GM21526 (cell line): ENCODE results near the gene MYO1D.

Experiments used
- ATAC-seq: cut with Tn5 transposase; IDR thresholded peaks from one replicate; pipeline ENCODE4 v1.9.1; 2021; ENCODE audit warnings: moderate library complexity; ENCODE audit not compliant: unreplicated experiment, low FRiP score

The MYO1D gene

DNA sequence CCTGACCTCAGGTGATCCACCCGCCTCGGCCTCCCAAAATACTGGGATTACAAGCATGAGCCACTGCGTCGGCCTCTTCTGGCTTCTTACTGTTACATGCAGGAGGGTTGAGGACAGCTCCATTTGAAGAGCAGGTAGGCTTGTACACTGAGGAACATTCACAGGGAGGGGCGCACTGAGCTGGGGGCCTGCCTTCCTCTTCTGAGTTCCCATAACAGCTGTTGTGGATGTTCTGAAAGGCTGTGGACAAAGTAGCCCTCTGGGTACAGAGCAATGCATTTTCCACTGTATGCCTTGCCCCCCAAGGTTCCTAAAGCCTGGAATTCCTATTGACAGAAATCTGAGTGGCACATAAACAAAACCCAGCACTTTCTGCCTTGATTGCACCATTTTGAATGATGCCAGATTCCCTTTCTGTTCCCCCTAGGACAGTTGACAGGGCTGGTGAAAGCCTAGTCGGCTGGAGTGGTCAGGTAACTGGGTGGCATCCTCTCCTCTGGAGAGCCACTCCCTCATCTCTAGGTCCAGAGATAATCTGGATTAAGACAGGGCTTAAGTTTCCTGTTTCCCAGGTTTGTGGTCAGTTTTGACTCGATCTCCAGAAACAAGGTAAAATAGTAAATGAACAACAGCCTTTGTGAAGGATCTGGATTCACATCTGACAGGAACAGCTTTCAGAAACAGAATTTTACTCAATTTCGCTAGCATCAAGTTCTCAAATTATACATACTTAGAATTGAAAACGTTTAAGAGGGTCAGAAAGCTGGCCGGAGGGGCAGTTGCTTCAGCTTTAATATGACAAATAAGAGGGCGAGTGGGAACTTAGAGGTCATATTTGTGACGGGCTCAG lies 391.4 kb downstream of the MYO1D start:
- ATAC-seq: no peak

DNA sequence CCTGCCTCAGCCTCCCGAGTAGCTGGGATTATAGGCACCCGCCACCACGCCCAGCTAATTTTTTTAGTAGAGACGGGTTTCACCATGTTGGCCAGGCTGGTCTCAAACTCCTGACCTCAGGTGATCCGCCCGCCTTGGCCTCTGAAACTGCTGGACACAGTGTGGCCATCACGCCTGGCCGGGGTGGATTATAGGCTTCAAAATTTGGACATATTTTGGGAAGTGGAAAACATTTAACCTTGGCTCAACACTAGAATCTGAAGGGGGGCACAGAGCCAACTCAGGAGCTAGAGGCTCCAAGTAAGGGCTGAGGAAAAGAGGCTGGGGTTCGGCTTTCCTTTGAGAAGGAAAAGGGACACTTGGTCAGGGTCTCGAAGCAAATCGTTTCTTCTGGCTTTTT lies 392.3 kb downstream of the MYO1D start:
- no peak for ATAC-seq

DNA sequence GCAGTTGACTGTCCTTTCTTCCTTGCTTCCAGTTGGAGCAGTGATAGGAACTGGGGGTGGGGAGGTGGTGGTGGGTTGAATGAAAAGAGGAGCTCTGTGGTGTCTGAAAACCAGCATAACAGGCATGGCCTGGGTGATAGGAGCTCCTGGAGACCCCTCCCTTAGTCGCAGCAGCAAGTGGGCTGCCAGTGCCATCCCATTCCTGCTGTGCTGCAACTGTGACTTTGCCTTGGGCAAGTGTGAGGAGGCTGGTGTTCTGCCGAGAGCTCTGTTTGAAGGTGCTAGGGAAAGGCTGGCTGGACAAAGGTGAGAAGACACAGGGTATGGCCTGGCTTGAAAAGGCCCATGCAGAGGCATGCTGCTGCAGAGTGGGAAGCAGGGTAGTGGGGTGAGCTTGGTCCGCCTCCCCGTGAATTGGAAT lies 392.9 kb downstream of the MYO1D start:
- ATAC-seq: no peak

DNA sequence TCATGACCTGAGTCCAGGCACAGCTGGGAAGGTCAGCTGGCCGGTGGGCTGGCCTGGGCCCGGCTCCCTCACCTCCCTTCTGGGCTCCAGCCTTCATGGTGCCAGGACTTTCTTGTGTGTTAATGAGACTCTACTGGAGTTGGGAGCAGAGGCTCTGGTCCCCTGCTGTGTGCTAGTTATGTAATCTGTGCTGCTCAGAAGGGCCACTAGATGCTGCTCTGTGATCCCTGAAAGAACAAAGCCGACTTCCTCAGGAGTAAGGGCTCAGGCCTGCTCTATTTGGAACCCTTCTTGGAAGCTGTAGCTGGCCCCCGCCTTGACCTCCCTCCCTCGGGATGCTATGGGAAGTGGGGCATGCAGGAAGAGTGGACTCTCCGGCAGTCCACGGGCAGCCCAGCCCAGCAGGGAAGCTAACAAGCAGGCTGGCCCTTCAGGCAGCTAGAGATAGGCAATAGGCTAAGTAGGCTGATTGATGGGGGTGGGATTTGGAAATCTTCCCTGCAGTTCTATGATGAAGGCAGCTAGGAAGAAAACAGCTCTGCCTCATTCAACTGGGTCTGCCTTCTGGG lies 393.4 kb downstream of the MYO1D start:
- no peak for ATAC-seq

DNA sequence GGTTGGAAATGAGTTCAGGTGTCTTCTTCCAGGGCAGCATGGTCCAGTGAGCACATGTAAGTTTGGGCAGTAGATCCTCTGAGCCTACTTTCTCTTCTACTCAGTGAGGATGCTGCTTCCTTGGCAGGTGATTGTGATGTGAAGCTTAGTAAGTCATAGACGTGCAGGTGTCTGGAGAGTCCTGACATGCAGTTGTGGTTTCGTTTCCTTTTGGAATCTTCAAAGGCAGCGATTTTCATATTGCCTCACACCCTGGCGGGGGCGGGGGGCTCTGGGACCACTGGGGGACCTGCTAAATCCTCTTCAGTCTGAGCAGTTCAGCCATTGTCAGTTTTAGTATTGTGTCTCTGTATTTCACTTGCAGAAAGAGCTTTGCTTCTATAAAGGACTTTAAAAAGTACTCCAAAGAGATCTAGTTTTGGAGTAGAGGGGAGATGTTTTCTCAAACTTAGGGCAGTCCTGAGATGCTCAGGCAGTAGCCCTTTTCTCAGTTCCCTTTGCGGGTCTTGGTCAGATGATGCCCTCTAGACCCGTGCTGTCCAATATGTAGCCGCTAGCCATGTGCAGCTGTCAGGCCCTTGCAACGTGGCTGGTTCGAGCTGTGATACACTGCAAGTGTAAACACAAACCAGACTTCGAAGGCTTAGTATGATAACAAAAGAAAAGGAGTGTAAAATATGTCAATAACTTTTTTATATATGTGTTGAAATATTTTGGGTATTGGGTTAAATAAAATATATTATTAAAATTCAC lies 394.2 kb downstream of the MYO1D start:
- no peak for ATAC-seq

DNA sequence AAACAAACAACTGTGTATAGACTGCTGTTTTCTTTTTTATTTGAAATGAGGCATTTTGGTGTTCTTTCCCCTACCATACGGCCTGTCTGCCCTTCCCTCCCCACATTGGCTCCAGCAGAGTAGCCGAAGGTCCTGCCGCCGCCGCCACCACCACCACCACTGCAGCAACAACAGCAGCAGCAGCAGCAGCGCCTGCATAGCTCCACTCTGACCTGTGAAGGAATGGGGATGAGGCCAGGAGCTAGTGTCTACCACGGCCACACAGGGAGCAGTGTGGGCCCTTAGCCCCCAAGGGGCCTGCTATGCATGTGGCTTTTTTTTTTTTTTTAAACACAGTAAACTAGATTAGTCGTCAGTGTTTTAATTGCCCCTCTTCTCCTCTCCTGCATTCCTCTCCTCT lies 395.7 kb downstream of the MYO1D start:
- ATAC-seq: no peak

DNA sequence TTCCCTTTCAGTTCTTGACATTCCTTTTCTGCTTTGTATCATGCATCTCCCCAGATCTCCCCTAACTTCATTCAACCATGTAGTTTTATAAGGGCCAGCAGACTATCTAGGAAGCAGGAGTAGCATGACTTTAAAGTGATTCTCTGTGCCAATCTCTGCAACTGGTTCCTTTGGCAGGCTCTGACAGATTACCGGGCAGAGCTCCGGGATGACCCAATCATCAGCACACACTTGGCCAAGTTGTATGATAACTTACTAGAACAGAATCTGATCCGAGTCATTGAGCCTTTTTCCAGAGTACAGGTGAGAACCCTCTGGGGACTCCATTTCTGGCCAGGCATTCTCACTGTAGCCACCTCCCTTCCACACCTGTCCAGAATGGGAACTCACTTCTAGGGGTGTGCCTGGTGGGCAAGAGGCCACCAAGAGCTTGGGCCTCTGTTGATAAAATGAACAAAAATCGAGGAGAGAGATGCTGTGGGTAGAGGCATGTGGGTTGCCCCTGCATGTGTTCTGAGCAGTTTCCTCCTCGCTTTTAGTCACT lies 397.8 kb downstream of the MYO1D start:
- ATAC-seq: no peak

DNA sequence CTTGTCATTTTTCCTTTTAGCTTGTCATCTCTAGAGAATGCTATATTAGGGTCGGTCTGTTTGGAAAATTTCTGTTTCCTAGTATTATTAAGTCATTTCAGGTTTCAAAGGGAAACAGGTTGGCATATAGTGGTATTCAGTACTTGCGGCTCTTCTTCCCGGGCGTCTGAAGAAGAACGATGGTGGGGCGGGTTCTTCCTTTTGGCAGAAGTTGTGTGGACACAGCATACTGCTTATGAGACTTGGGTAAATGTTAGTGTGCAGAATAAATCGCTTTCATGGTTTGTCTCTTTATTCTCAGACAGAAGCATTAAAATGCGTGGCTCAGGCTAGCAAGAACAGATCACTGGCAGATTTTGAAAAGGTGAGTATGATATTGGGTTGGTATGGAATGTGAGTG lies 399.7 kb downstream of the MYO1D start:
- ATAC-seq: no peak

DNA sequence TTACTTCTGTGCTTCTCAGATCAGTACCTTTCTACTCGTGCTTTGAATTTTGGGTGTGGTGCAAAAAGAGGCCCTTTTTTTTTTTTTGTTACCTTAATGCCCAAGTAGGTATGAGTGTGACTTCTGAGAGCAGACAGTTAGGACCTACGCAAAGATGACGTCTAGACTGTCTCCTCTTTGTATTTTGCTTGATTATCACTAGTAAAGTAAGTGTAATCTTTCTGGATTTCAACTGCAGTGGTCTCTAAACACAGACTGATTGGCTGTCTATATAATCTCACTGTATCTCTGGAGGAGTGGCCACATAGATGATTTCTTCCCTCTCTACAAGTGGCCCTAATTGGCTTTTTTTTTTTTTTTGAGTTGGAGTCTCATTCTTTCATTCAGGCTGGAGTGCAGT lies 401.7 kb downstream of the MYO1D start:
- no peak for ATAC-seq

DNA sequence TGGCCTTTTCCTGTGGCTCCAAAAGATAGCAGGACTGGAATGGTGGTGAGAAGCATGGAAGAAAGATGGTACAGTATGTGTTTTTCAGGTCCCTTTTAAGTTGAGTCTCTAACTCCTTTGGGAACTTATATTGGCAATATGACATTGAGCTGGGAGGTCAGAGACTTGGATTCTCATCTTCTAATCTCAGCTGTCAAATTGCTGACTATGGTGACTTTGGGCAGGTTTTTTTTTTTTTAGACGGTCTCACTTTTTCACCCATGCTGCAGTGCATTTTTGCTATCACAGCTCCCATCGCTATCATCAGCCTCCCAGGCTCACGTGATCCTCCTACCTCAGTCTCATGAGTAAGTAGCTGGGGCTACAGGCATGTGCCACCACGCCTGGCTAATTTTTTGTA lies 405.3 kb downstream of the MYO1D start:
- no peak for ATAC-seq

DNA sequence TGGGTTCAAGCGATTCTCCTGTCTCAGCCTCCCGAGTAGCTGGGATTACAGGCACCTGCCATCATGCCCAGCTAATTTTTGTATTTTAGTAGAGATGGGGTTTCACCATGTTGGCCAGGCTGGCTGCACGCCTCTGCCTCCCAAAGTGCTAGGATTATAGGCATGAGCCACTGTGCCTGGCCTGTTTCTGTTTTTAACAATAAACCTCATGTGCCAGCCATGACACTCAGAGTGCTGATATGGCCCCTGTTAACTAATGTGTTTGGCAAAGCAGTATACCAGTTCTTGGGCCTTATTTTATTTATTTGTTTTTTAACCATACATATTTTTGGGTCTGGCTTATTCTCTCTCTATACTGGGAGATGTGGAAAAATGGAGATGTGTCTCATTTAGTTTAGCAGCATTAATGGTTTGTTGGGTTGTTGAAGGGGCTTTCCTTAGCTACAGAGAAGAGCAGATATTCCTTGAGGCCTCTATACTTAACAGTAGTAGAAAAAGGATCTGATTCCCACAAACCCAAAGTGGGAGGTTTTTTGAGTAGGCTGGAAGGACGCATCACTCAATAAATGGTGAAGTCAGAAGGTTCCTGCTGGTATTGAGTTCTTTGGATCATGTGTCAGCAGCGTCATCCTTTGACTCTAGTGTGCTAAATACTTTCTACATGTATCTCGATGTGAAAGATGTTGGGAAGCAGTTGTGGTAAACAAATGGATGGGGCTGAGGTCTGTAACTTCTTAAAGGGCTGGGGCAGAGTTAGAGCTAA lies 406.3 kb downstream of the MYO1D start:
- no peak for ATAC-seq

DNA sequence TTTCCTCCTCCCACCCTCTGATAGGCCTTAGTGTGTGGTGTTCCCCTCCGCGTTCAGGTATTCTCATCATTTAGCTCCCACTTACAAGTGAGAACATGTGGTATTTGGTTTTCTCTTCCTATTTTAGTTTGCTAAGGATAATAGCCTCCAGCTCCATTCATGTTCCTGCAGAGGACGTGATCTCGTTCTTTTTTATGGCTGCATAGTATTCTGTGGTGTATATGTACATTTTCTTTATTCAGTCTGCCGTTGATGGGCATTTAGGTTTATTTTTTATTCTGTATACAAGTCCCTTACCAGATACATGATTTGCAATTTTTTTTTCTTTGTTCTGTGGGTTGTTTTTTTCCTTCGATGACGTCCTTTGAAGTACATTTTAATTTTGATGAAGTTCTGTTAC lies 409.0 kb downstream of the MYO1D start:
- ATAC-seq: no peak

DNA sequence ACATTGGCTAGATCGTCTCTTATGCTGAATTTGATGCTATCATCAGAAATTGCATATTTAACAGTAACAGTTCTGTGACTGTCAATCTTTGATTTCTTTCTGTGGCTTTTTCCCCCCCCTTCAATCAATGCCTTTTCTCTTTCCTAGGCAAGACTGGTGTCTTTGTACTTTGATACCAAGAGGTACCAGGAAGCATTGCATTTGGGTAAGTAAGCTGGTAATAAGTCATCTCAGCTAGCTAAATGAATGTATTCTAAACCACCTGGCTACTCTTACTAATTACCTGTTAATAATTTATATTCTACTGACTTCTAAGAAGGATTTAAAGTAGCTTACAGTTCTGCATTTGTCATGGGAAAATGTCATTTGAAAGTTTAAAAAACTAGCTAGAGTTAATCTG lies 412.6 kb downstream of the MYO1D start:
- ATAC-seq: no peak

DNA sequence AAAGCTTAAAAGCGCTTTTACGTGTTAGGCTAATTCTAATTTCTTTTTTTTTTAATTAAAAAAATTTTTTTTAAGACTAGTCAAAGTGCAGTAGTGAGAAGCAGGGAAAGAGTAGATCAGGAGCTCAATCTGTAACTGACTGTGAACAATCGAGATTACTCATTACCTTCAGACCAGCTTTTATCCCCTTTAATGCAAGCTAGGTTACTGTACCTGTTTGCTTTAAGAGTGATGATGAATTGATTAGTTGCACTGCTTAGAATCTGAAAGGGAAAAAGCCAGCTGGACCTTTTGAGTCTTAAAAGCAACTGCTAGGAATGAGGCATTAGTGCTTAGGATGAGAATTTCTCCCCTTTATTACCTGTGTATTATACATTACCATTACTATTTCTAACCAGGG lies 413.6 kb downstream of the MYO1D start:
- no peak for ATAC-seq

DNA sequence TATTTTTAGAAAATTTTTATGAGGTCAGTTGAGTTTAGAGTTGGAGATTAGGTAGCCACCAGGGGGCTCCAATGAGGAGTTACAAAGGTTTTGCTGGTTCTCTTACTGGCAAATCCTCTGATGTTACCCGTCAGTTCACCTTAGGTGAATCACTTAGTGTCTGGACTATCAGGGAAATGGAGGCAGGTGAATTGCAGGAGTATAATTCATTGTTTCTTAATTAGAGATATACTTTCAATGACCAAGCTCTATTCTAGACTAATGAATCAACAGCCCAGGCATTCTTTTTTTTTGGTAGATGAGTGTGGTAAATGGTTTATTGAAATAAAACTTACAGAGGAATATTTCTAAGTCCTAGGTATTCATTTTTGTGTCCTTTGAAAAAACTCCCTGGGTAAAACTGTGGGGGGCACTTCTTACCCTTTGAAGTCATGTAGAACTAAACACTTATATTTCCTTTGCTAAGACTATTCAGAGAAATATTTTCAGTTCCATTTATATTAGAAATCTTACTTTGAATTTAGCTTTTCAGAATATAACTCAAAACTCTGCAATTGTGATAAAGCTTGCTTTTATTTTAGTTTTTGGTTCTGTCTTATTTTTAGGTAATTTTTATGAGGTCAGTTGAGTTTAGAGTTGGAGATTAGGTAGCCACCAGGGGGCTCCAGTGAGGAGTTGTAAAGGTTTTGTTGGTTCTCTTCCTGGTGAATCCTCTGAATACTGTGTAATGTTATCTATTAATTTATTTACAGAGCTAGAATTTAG lies 414.9 kb downstream of the MYO1D start:
- ATAC-seq: no peak

DNA sequence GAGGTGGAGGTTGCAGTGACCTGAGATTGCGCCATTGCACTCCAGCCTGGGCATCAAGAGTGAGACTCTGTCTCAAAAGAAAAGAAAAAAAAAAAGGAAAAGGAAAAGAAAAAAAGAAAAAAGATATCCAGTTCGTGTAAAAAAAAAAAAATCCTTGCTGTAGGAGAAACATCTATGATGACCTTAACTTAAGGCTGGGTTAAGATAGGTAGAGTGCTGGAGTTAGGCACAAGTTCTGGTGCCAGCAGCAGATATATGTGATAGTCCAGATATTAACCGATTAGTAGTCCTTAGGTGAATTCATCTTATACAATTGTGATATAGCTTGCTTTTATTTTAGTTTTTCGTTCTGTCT lies 415.4 kb downstream of the MYO1D start:
- ATAC-seq: no peak

DNA sequence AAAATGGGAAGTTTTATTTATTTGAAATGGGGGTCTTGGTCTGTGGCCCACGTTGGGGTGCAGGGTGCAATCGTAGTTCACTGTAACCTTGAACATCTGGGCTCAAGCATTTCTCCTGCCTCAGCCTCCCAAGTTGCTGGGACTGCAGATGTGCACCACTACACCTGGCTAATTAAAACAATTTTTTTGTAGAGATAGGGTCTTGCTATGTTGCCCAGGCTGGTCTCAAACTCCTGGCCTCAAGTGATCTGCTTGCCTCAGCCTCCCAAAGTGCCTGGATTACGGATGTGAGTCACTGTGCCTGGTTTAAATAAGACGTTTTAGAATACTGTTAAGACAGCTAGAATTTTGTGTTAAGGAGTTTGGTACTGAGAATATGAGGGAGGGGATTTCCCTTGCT lies 416.9 kb downstream of the MYO1D start:
- no peak for ATAC-seq

DNA sequence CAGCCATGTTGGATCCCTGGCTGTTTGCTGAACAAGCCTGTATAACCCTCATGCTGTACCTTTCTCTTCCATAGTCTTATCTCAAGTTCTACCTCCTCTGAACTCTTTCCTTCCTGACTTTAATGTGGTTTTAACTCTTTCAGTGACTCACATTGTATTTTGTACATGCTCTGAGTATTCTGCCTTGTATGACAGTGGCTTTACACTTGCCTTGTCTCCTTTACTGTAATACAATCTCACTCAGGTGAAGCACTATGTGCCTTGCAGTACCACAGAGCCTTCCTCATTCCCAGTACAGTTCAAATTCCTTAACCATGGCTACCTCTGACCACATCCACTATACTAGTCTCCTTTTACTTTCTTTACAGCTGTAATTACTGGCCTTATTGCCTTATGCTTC lies 418.6 kb downstream of the MYO1D start:
- ATAC-seq: no peak

DNA sequence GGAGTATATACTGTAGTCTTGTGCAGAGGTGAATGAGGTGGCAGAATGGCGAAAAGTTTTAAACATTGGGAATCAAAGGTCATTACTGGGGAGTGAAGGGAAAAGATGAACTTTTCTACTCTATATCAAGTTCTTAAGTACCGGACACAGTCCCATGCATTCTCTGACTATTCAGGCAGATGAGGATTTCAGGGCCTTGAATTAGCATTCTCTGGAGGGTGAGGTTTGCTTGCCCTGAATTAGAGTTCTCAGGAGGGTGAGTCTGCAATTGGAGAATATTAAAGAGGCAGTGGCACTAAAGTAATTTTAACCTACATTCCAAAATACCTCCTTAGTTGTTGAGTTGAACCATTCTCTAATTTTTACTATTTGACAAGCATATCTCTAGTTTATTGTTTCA lies 423.6 kb downstream of the MYO1D start:
- no peak for ATAC-seq

DNA sequence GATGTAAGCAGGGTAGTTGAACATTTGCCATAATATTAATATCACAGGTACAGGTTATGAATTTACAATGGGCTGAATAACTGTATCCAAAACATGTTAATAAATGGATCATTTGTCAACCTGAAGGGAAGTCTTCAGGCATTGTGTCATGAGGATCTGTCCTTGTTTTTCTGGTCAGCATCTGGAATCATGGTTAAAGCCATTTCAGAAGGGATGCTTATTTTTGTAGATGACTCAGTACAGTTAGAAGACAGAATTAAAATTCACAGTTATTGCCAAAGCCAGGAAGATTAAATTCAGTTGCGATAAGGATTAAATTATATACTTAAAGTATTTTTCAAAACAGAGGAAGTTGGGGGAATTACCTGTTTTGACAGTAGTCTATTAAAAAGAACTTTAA lies 424.6 kb downstream of the MYO1D start:
- ATAC-seq: no peak
